Calu3 (cell line): ENCODE results near the gene ZNF597. TPM values are rescaled to one million over a fixed set of nuclear protein-coding genes. Genes with fewer than 3 reads are reported as not detected.

ENCODE experiments used
- BruUV-seq: library from RNA; stranded (reverse); fragments of 400-500 nt; replicated peaks from 2 replicates; lab custom pipeline; 2021; lab: Mats Ljungman, UMichigan
- CTCF ChIA-PET: fragments of 300-600 bp; sonication (Branson Sonifier 250); formaldehyde crosslinking; loops from one replicate; lab custom pipeline; 2022; ENCODE audit warnings: antibody characterized with exemption; lab: Charles Lee
- DNase-seq: peaks from one replicate; pipeline ENCODE4 v3.0.0; 2022
- H3K27ac Mint-ChIP-seq: one replicate; pipeline ENCODE4 v1.8.0; 2022; ENCODE audit warnings: mixed read lengths; ENCODE audit not compliant: unreplicated experiment
- H3K27me3 Mint-ChIP-seq: one replicate; pipeline ENCODE4 v1.8.0; 2022; ENCODE audit warnings: mixed read lengths; ENCODE audit not compliant: unreplicated experiment
- H3K36me3 Mint-ChIP-seq: one replicate; pipeline ENCODE4 v1.8.0; 2022; ENCODE audit warnings: mild to moderate bottlenecking, moderate library complexity, mixed read lengths; ENCODE audit not compliant: insufficient read depth, unreplicated experiment
- H3K4me1 Mint-ChIP-seq: one replicate; pipeline ENCODE4 v1.8.0; 2022; ENCODE audit warnings: mild to moderate bottlenecking, low read depth, mixed read lengths; ENCODE audit not compliant: unreplicated experiment
- H3K4me3 Mint-ChIP-seq: one replicate; pipeline ENCODE4 v1.8.0; 2022; ENCODE audit warnings: mild to moderate bottlenecking, low read depth, moderate library complexity, mixed read lengths; ENCODE audit not compliant: unreplicated experiment
- H3K9me3 Mint-ChIP-seq: one replicate; pipeline ENCODE4 v1.8.0; 2022; ENCODE audit warnings: low read depth, mixed read lengths; ENCODE audit not compliant: unreplicated experiment
- CTCF ChIP-seq: fragments of 200-600 bp; IDR thresholded peaks from one replicate; pipeline ENCODE4 v1.8.0; 2022; ENCODE audit warnings: antibody characterized with exemption; ENCODE audit not compliant: unreplicated experiment
- intact Hi-C: fragments of 100-400 bp; cut with micrococcal nuclease; formaldehyde crosslinking; loops from one replicate; pipeline ENCODE4 v1.10.0; 2022; ENCODE audit not compliant: unreplicated experiment
- total RNA-seq: library from RNA; stranded (reverse); gene quantifications from 2 replicates; pipeline ENCODE4 v1.2.3, GENCODE V29; 2022

The ZNF597 gene
- total RNA-seq, 1 experiment from 2014 or later, result 2.7 TPM

DNA sequence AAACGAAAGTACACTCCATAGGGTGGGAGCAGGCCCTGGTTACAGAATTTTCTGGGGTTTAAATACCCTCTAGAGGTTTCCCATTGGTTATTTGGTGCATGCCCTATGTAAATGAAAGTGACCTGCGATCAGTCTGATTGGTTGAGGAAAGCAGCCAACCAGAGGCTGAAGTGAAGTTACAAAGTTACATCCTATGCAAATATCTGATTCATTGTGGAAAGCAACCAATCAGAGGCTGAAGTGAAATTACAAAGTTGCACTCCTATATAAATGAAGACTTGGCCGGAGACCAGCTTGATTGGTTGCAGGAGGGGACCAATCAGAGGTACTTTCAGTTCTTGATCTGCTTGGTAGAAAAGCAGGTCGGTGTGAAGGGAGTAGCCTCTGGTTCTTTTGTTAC is 24.6 kb upstream of the ZNF597 start:
- no peak for TF ChIP-seq CTCF
- peaks cover 9% of the 10 kb centered on the region for H3K4me1 Mint-ChIP-seq
- DNase-seq, result no peak
- intact Hi-C loops, result no loop called here
- no peaks in the 10 kb centered on the region for H3K27me3 Mint-ChIP-seq
- H3K36me3 Mint-ChIP-seq, result peaks cover 13% of the 10 kb centered on the region
- no peaks in the 10 kb centered on the region for H3K9me3 Mint-ChIP-seq
- CTCF ChIA-PET, result no interaction called here
- H3K4me3 Mint-ChIP-seq, result no peak overlapping the region
- BruUV-seq, result no TSS peak
- no peak overlapping the region for H3K27ac Mint-ChIP-seq

DNA sequence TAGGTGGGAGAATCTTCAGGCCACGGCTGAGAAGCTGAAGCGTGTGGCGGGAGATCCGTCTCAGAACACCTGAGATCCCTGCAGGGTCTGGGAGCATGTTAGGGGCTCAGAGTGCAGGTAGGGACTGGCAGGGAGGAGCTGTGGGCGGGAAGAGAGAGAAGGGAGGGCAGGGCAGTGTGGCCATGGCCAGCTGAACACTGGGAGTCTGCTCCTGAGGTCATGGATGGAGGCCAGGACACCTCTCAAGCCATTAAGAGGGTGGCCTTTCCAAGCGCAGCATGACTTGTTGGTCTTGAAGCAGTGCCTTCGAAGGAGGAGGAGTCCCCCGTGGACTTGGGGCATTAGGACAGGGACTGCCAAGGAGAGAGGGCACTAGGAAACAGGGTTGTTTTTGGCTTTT is 23.9 kb upstream of the ZNF597 start:
- CTCF ChIA-PET, result interaction anchor here (0.6 kb wide), 1 partner anchor 21 kb away, joined by 5 read pairs; no protein-coding TSS in a partner anchor
- Mint-ChIP-seq H3K27me3 (no peaks in the 10 kb centered on the region), H3K9me3 (no peaks in the 10 kb centered on the region), H3K27ac (no peak overlapping the region), H3K4me3 (no peak overlapping the region), H3K36me3 (peaks cover 7% of the 10 kb centered on the region), H3K4me1 (peaks cover 9% of the 10 kb centered on the region)
- DNase-seq, result no peak
- no TSS peak for BruUV-seq
- intact Hi-C loops, result no loop called here
- no peak for TF ChIP-seq CTCF

GRCh38 chr16:3465911-3466584 is 22.7 kb upstream of the ZNF597 start:
- intact Hi-C loops, result no loop called here
- Mint-ChIP-seq H3K27me3 (no peaks in the 10 kb centered on the region), H3K27ac (no peak overlapping the region), H3K4me1 (peaks cover 14% of the 10 kb centered on the region), H3K4me3 (no peak overlapping the region), H3K36me3 (peaks cover 7% of the 10 kb centered on the region), H3K9me3 (no peaks in the 10 kb centered on the region)
- no peak for DNase-seq
- CTCF ChIA-PET, result interaction anchor here (0.6 kb wide), 1 partner anchor 591 kb away, joined by 5 read pairs; no protein-coding TSS in a partner anchor
- TF ChIP-seq CTCF, result no peak
- BruUV-seq, result no TSS peak

DNA sequence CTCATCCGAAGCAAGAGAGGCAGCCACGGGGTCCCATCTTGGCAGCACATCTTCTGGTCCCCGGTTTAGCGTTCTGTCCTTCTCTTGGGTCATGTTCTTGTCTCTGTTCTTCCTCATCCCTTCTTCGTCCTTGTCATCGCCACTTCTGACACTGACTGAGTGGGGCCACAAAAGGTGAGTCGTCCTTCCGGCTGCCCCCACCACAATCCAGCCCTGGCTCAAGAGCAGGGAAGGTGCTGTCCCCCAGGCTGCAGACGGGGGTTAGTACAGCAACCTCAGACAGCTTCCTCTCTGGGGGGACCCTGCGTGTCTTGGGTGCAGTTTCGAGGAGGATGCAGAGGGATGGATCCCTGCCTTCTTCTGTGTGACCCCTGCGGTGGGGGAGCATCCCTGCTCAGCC is 22.0 kb upstream of the ZNF597 start:
- H3K4me1 Mint-ChIP-seq, result peaks cover 21% of the 10 kb centered on the region
- no peak for TF ChIP-seq CTCF
- no peak overlapping the region for H3K4me3 Mint-ChIP-seq
- H3K27ac Mint-ChIP-seq, result no peak overlapping the region
- H3K36me3 Mint-ChIP-seq, result peaks cover 7% of the 10 kb centered on the region
- BruUV-seq, result no TSS peak
- CTCF ChIA-PET, result interaction anchor here (0.6 kb wide), 1 partner anchor 590 kb away, joined by 5 read pairs; no protein-coding TSS in a partner anchor
- intact Hi-C loops, result no loop called here
- DNase-seq, result no peak
- H3K27me3 Mint-ChIP-seq, result no peaks in the 10 kb centered on the region
- H3K9me3 Mint-ChIP-seq, result no peaks in the 10 kb centered on the region
